ENCODE data around the gene ALDH18A1. TPM values are rescaled to one million over a fixed set of nuclear protein-coding genes. Genes with fewer than 3 reads are reported as not detected.

The ALDH18A1 gene
- total RNA-seq, 1 experiment from 2014 or later: 166 TPM

- Mint-ChIP-seq H3K4me1 (ENCODE audit: low read depth, unreplicated experiment) (peaks cover 38% of the 10 kb centered on the region), H3K9me3 (ENCODE audit: unreplicated experiment) (no peaks in the 10 kb centered on the region), H3K4me3 (ENCODE audit: unreplicated experiment) (no peak overlapping the region), H3K27me3 (ENCODE audit: insufficient read depth, unreplicated experiment) (no peaks in the 10 kb centered on the region), H3K27ac (ENCODE audit: unreplicated experiment) (peak overlapping the region; percentile 18), H3K36me3 (ENCODE audit: insufficient read depth, unreplicated experiment) (peaks cover 88% of the 10 kb centered on the region)
- Histone ChIP-seq H3K9me3 (no peaks in the 10 kb centered on the region), H3K27me3 (replicated peaks; ENCODE audit: control insufficient read depth, insufficient read depth, low read length) (no peaks in the 10 kb centered on the region), H3K4me3 (ENCODE audit: low read depth, low read length) (no peak overlapping the region), H3K36me3 (ENCODE audit: control insufficient read depth, insufficient read depth, low read length) (peaks cover 10% of the 10 kb centered on the region), H3K4me1 (peaks cover 21% of the 10 kb centered on the region)
- TF ChIP-seq CTCF (IDR thresholded peaks at IDR 0.05; ENCODE audit: insufficient read depth in 1 of 2, low read depth in 1 of 2, low read length in 1 of 2, severe bottlenecking in 1 of 2, unreplicated experiment in 1 of 2): no peak
- CTCF ChIA-PET: interaction anchor here (1.2 kb wide), 1 partner anchor 53 kb away, joined by 3 read pairs; the partner anchor contains the start of gene TCTN3
- POLR2A ChIA-PET: no interaction called here
- peak in 1 of 2 experiments; percentile 12 for DNase-seq
- intact Hi-C loops (cut with micrococcal nuclease; ENCODE audit: unreplicated experiment): no loop called here
- BruUV-seq (replicated peaks): no TSS peak
Measured at GRCh38 chr10:95640891-95641315, 15.6 kb downstream of the ALDH18A1 start.

- no peak for TF ChIP-seq CTCF (IDR thresholded peaks at IDR 0.05; ENCODE audit: insufficient read depth in 1 of 2, low read depth in 1 of 2, low read length in 1 of 2, severe bottlenecking in 1 of 2, unreplicated experiment in 1 of 2)
- BruUV-seq (replicated peaks): no TSS peak
- no peaks in the 10 kb centered on the region for H3K9me3 ChIP-seq
- no peak overlapping the region for H3K4me3 ChIP-seq (ENCODE audit: low read depth, low read length)
- Mint-ChIP-seq H3K4me1 (ENCODE audit: low read depth, unreplicated experiment) (peaks cover 43% of the 10 kb centered on the region), H3K27me3 (ENCODE audit: insufficient read depth, unreplicated experiment) (no peaks in the 10 kb centered on the region), H3K27ac (ENCODE audit: unreplicated experiment) (no peak overlapping the region), H3K9me3 (ENCODE audit: unreplicated experiment) (no peaks in the 10 kb centered on the region), H3K36me3 (ENCODE audit: insufficient read depth, unreplicated experiment) (peaks cover 85% of the 10 kb centered on the region), H3K4me3 (ENCODE audit: unreplicated experiment) (no peak overlapping the region)
- POLR2A ChIA-PET: no interaction called here
- no peaks in the 10 kb centered on the region for H3K27me3 ChIP-seq (replicated peaks; ENCODE audit: control insufficient read depth, insufficient read depth, low read length)
- DNase-seq: no peak
- H3K4me1 ChIP-seq: peaks cover 33% of the 10 kb centered on the region
- intact Hi-C loops (cut with micrococcal nuclease; ENCODE audit: unreplicated experiment): no loop called here
- peaks cover 13% of the 10 kb centered on the region for H3K36me3 ChIP-seq (ENCODE audit: control insufficient read depth, insufficient read depth, low read length)
- CTCF ChIA-PET: no interaction called here
Measured at GRCh38 chr10:95637911-95638310, 18.6 kb downstream of the ALDH18A1 start.

GRCh38 chr10:95637140-95637539 lies 19.4 kb downstream of the ALDH18A1 start:
- H3K27ac Mint-ChIP-seq (ENCODE audit: unreplicated experiment): peak overlapping the region; percentile 46
- Histone ChIP-seq H3K36me3 (ENCODE audit: control insufficient read depth, insufficient read depth, low read length) (peaks cover 10% of the 10 kb centered on the region), H3K4me1 (peaks cover 37% of the 10 kb centered on the region), H3K9me3 (no peaks in the 10 kb centered on the region), H3K27me3 (replicated peaks; ENCODE audit: control insufficient read depth, insufficient read depth, low read length) (no peaks in the 10 kb centered on the region), H3K4me3 (ENCODE audit: low read depth, low read length) (no peak overlapping the region)
- TF ChIP-seq CTCF (IDR thresholded peaks at IDR 0.05; ENCODE audit: insufficient read depth in 1 of 2, low read depth in 1 of 2, low read length in 1 of 2, severe bottlenecking in 1 of 2, unreplicated experiment in 1 of 2): no peak
- ChIA-PET CTCF (no interaction called here), POLR2A (no interaction called here)
- peaks cover 43% of the 10 kb centered on the region for H3K4me1 Mint-ChIP-seq (ENCODE audit: low read depth, unreplicated experiment)
- no peak for DNase-seq
- no peak overlapping the region for H3K4me3 Mint-ChIP-seq (ENCODE audit: unreplicated experiment)
- H3K9me3 Mint-ChIP-seq (ENCODE audit: unreplicated experiment): no peaks in the 10 kb centered on the region
- peaks cover 85% of the 10 kb centered on the region for H3K36me3 Mint-ChIP-seq (ENCODE audit: insufficient read depth, unreplicated experiment)
- BruUV-seq (replicated peaks): no TSS peak
- intact Hi-C loops (cut with micrococcal nuclease; ENCODE audit: unreplicated experiment): no loop called here
- no peaks in the 10 kb centered on the region for H3K27me3 Mint-ChIP-seq (ENCODE audit: insufficient read depth, unreplicated experiment)
